HG02588 (cell line): ENCODE results near the gene IGFBP3.

Source experiments
- ATAC-seq: cut with Tn5 transposase; IDR thresholded peaks from one replicate; pipeline ENCODE4 v1.9.1; 2021; ENCODE audit warnings: mild to moderate bottlenecking, moderate library complexity; ENCODE audit not compliant: unreplicated experiment

Gene IGFBP3

DNA sequence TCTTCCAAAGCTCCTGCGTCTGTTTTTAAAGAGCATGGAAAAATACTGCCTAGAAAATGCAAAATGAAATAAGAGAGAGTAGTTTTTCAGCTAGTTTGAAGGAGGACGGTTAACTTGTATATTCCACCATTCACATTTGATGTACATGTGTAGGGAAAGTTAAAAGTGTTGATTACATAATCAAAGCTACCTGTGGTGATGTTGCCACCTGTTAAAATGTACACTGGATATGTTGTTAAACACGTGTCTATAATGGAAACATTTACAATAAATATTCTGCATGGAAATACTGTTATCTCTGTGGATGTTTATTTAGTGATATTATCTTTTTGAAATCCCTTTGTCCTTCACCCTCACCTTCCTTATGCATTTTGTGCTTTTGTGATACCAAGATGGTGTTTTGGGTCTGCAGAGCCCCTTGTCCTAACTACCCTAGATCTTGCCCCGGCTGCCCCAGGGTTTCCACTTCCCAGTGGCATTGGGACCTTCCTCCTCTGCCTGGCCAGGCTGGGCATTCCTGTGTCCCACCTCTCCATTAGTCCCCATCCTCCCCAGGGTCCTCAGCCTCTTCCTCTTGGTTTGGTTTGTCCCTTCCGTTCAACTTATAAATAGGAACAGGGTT lies 27.6 kb downstream of the IGFBP3 start:
- ATAC-seq: no peak

DNA sequence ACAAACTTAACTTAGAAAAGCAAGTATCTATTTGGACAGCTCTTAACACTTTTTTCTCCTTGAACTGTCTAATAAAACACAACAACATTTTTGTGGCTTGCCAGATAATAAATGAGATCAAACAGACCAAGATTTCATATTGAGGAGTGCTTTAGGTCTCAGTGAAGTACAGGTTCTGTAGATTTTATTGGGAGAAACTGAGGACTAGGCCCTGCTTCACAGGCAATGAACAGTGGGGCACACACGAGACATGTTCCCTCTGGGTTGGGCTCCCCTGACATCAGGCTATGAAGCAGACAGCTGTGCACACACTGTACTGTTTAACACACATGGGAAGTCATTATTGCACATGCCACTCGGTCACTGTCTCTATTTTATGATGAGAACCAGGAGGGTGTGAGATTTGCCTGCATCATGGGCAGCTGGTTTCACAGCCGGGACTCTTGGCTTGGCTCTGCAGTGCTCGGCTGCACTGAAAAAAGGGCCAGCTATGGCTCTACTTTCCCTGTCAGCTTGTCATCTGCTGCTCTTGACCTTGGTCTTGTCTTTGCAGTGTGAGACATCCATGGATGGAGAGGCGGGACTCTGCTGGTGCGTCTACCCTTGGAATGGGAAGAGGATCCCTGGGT lies 28.6 kb downstream of the IGFBP3 start:
- no peak for ATAC-seq

DNA sequence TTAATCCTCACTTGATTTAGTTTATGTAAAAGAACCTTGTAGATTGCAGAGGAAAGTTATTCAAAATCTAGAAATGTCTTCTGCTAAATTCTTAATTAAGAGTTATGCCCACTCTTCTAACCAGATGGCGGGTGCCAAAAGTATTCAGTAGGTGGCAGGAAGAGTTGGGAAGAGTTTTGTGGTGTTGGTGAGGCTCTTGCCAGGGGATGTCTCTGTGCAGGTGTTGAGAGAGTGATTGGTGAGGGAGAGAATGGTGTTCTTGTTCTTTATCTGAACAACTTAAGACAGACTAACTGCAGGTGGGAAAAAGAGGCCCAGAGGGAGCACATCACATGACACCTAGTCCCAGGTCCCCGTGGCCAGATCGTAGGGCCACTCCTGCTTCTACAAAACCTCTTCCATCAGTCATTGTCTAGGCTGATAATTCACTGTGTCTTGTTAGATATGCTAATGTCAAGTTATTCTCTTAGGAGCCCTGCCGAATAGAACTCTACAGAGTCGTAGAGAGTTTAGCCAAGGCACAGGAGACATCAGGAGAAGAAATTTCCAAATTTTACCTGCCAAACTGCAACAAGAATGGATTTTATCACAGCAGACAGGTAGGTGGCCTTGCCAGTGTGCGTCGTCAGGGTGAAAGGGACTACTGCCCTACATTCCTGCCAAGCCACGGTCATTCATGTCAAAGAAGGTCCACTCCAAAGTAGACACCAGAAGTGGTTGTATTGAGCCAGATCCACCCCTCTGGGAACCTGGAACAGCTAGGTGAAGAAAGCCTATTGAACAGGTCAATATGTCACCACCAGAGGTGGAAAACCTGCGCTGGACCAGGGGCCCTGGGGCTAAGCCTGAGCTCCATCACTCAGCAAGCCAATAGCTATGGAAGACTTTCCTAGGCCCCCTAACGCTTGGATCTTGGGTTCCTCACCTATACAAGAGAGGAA lies 29.3 kb downstream of the IGFBP3 start:
- ATAC-seq: no peak

DNA sequence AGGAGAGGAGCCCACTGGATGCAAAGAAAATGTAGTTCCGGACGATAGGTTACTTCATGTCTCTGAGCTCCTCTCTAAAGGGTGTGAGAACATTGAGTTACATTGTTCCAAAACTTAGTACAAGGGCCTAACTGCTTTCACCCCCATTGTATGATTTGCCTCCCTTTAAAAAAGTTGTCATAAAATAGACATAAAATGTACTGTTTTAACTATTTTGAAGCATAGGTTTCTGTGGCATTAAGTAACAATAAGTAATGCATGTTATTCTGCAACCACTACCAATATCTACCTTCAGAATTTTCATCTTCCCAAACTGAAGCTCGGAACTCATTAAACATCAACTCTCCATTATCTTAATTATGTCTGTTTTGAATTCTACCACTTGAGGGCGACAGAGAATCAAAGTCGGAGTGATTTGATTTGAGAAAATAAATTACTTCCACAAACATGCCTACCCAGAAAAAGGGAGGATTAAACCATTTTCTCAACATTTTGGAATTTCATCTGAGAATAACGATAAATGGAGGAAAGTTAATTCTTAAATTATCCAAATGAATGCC lies 30.1 kb downstream of the IGFBP3 start:
- ATAC-seq: no peak

DNA sequence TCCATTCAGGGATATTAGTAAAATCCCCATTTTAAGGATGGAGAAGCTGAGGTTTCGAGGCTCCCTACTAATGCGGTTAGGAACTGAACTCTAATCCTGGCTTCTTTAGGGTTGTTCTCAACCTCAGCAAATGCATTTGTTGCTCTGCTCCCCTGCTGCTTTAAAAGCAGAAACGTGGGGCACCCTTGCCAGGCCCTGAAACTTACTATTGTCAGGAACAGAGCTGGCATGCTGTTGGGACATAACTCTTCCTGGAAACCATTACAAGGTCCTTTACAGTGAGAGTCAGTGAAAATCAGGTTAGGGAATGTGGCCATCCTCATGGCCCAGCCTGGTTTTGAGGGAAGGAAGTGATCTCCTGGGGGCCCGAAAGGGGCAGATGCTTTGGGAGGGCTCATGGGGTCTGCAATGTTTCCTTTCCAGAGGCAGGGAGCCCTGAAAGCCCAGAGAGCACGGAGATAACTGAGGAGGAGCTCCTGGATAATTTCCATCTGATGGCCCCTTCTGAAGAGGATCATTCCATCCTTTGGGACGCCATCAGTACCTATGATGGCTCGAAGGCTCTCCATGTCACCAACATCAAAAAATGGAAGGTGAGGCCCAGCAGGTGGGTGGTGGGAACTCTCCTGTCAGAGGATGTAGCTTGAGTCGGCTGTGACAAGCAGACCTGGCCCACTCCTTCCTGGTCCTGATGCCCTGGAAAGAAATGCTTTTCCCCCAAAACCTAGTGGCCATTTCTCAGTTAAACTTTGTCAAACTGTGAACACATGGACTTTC lies 30.8 kb downstream of the IGFBP3 start:
- no peak for ATAC-seq

DNA sequence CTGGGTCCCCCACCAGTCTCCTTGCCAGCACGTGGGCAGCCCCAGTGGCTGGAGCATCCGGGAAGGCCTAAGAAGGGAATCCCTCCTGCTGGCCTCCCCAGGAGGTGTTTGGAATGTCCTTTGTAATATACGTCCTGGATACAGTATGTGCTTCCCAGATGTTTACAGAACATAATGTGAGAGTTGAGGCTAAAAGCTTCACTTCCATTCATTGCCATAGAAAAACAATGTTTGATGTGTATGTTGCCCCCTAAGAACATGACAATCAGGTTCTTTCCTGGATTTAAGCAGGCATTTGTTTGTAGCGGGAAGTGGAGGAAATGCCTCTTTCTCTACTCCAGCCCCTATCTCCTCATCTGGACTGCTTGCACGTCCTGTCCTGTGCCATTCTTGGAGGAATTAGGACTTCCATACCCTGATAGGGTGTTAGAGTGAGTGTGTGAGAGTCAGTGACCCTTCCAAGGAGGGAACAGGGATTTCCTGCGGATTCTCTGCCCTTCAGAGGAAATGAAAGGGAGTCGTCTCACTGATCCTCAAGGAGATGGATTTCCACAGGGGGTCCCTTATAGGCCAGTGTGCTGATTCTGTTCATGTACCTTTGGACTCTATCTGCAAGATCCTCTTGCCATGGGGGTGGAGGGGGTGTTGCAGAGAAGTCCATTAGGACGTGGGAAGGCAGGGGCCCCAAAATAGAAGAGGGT lies 31.6 kb downstream of the IGFBP3 start:
- ATAC-seq: no peak

- ATAC-seq: no peak
Observed at GRCh38 chr7:45888993-45889366, 32.1 kb downstream of the IGFBP3 start.

GRCh38 chr7:45888185-45888992 lies 32.7 kb downstream of the IGFBP3 start, which contains the start of gene IGFBP1:
TSS of gene IGFBP1 (plus strand) at chr7:45888488. CDS start at chr7:45888653, 165 bp downstream.
- ATAC-seq: no peak

DNA sequence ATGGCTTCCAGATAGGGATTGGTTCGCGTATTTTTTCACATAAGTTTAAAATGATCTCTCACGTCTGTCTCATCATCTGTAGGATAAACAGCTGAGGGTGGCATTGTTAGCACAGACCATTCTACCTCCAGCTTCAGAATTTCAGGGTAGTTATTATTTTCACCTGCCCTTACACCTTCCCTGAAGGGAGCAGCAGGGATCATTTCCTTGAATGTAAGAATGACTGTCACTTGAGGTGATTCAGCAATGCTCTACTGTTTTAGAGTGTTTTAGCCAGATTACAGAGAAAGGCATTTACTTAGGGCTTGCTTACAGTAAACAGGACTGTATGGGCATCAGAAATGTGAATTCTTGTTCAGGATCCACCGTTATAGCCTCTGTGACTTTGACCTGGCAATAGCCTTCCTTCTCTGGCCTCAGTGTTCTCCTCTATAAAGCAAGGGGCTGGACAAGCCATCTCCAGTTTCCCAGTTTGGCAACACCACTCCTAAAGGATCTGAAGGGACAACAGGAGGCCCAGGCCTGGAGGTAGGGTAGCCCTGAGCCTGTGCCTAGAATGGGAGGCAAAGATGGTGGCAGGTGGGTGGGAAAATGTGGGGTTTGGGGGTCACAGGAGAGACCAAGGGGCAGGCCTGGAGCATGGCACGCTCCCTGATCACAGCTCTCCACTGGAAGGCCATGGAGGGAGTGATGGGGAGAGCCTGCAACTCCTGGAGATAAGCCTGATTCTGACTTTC lies 34.0 kb downstream of the IGFBP3 start:
- no peak for ATAC-seq

DNA sequence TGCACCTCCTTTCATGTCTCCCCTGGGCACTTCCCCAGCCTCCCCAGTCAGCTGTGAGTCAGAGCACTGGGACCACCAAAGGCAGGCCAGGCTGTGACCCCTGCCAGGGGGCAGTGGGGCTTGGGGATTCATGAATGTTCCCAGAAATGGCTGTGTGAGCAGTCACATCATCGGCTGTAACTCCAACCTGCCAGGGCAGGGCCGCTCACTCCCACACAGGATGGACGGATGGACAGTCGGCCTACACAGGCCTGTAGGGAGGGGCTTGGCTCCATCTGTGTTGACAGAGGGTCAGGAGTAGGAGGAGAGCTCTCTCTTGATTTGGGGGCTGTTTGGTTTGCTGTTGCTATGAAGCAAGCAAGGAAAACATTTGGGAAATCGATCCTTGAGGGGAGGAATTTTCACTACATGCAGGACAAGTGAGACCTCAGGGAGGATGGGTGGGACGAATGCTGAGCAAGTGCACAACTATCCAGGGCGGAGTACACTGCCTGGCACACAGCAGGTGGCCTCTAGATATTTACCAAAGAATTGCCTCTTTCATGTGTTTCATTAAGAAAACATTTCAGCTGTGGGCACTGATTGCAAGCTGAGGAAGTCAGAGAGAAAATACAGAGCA lies 35.7 kb downstream of the IGFBP3 start:
- no peak for ATAC-seq

DNA sequence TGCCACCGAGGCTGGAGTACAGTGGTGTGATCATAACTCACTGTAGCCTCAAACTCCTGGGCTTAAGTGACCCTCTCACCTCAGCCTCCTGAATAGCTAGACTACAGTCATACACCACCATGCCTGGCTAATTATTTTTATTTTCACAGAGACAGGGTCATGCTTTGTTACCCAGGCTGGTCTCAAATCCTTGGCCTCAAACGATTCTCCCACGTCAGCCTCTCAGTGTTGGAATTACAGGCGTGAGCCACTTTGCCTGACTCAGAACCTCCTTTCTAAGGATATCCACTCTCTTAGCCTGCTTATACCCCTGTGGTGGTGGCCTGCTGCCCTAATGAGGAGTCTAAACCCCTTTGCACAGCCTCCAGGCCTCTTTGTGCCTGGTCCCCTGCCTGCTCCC lies 36.9 kb downstream of the IGFBP3 start:
- ATAC-seq: no peak

DNA sequence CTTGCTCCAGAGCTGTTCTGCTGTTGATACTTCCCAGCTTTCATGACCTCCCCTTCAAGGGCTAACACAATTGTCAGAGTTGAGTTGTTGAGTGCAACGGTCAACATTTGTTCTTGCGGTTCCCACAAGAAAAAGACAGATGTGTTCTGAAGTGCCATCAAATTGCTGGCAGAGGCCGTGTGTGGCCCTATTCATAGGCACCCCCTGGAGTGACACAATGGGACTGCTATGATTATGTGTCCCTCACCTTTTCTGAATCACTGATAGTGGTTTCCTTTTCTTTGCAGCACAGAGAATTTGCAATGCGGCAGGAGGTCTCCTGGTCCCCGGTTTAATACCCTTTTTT lies 38.6 kb downstream of the IGFBP3 start:
- no peak for ATAC-seq

GRCh38 chr7:45881759-45882464 lies 39.2 kb downstream of the IGFBP3 start:
- no peak for ATAC-seq

DNA sequence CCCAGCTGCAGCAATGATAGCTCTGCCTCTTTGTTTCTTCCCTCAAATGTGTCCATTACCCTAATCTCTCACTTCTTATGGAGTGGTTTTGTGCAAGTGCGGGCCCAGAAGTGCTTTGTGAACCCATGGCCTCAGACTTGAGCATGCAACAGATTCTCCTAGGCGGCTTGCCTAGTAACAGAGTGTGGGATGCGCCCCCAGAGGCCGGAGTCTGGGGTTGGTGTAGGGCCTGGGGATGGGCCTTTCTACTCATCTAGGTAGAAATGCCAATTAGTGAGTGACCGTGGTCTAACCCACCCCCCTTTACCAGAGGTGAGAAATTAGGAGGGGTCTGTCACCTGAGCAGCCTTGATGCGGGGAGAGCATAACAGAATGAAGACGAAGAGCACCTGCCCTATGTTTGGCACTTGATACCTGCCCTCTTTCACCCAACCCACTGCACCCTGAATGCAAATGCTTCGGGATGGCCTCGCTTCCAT lies 39.8 kb downstream of the IGFBP3 start:
- ATAC-seq: no peak

- ATAC-seq: no peak
Observed at GRCh38 chr7:45880433-45880860, 40.6 kb downstream of the IGFBP3 start.

GRCh38 chr7:45878457-45879144 lies 42.5 kb downstream of the IGFBP3 start:
- no peak for ATAC-seq

GRCh38 chr7:45876519-45876918 lies 44.6 kb downstream of the IGFBP3 start:
- ATAC-seq: no peak
